HEK293 (cell line): Measurements from ENCODE around the gene ARMC2.

Experiments used
- CTCF ChIA-PET: fragments of 350-600 bp; formaldehyde crosslinking; extraction: SDS; loops from one replicate; lab custom pipeline; 2021; ENCODE audit warnings: antibody characterized with exemption; lab: Yijun Ruan, JAX
- POLR2A ChIA-PET: fragments of 300-600 bp; formaldehyde crosslinking; extraction: SDS; loops from one replicate; lab custom pipeline; 2020; ENCODE audit warnings: antibody characterized with exemption, inconsistent platforms; lab: Yijun Ruan, JAX
- H3K27ac ChIP-seq: fragments of 200-500 bp; sonication (Bioruptor generic); 2 replicates; pipeline ENCODE4 v1.5.1; 2014; ENCODE audit warnings: low read depth, low read length, control low read depth, inconsistent platforms; ENCODE audit errors: extremely low read depth
- H3K36me3 ChIP-seq, 2 experiments: fragments of 200-500 bp in 1 of 2; sonication (Bioruptor generic) in 1 of 2; 1 replicate in 1 of 2; 2 replicates in 1 of 2; pipeline ENCODE4 v1.5.1; 2014 to 2017; ENCODE audit warnings: inconsistent platforms in 2 of 2, low read length in 2 of 2; ENCODE audit not compliant: control insufficient read depth in 2 of 2, insufficient read depth in 1 of 2
- H3K4me1 ChIP-seq: fragments of 200-500 bp; sonication (Bioruptor generic); 2 replicates; pipeline ENCODE4 v1.5.1; 2014; ENCODE audit warnings: mild to moderate bottlenecking, low read length, inconsistent platforms; ENCODE audit not compliant: control insufficient read depth, insufficient read depth
- H3K4me3 ChIP-seq: 2 replicates; pipeline ENCODE4 v1.5.1; 2011; ENCODE audit warnings: low read depth, mild to moderate bottlenecking, control low read depth, low read length, moderate library complexity
- H3K9me3 ChIP-seq: fragments of 200-500 bp; sonication (Bioruptor generic); 2 replicates; pipeline ENCODE4 v1.5.1; 2014; ENCODE audit warnings: low read depth, low read length, inconsistent platforms; ENCODE audit not compliant: control insufficient read depth, insufficient read depth
- INSM2 ChIP-seq: fragments of 450-650 bp; formaldehyde crosslinking; IDR thresholded peaks from 2 replicates; pipeline ENCODE4 v1.5.1; 2016; ENCODE audit warnings: missing biosample characterization, missing genetic modification characterization
- OSR2 ChIP-seq: fragments of 450-650 bp; formaldehyde crosslinking; IDR thresholded peaks from 2 replicates; pipeline ENCODE4 v1.5.1; 2016; ENCODE audit warnings: missing biosample characterization, missing genetic modification characterization
- PBX3 ChIP-seq: sonication (generic); formaldehyde crosslinking; IDR thresholded peaks from 2 replicates; pipeline ENCODE4 v1.8.1; 2022; ENCODE audit warnings: mild to moderate bottlenecking, moderate library complexity, missing genetic modification reagents
- PRDM2 ChIP-seq: fragments of 450-650 bp; formaldehyde crosslinking; IDR thresholded peaks from 2 replicates; pipeline ENCODE4 v1.5.1; 2016; ENCODE audit warnings: missing biosample characterization, missing genetic modification characterization, borderline replicate concordance
- PRDM6 ChIP-seq: fragments of 450-650 bp; formaldehyde crosslinking; IDR thresholded peaks from 2 replicates; pipeline ENCODE4 v1.5.1; 2017; ENCODE audit warnings: missing biosample characterization, missing genetic modification characterization
- TCF7L2 ChIP-seq: IDR thresholded peaks from 2 replicates; pipeline ENCODE4 v1.6.1; 2011; ENCODE audit warnings: low read depth, mild to moderate bottlenecking, inconsistent platforms, low read length, moderate library complexity, borderline replicate concordance
- TRIM28 ChIP-seq: IDR thresholded peaks from 2 replicates; pipeline ENCODE4 v1.6.1; 2011; ENCODE audit warnings: low read length, control low read depth, borderline replicate concordance
- ZBTB17 ChIP-seq: fragments of 450-650 bp; formaldehyde crosslinking; IDR thresholded peaks from 2 replicates; pipeline ENCODE4 v1.5.1; 2016; ENCODE audit warnings: missing biosample characterization, missing genetic modification characterization
- ZBTB48 ChIP-seq: fragments of 450-650 bp; formaldehyde crosslinking; IDR thresholded peaks from 2 replicates; pipeline ENCODE4 v1.5.1; 2016; ENCODE audit warnings: missing biosample characterization, missing genetic modification characterization
- ZIC2 ChIP-seq: fragments of 450-650 bp; formaldehyde crosslinking; IDR thresholded peaks from 2 replicates; pipeline ENCODE4 v1.5.1; 2016; ENCODE audit warnings: missing biosample characterization, missing genetic modification characterization
- ZNF18 ChIP-seq: fragments of 450-650 bp; formaldehyde crosslinking; IDR thresholded peaks from 2 replicates; pipeline ENCODE4 v1.5.1; 2016; ENCODE audit warnings: missing biosample characterization, missing genetic modification characterization
- ZNF248 ChIP-seq: fragments of 450-650 bp; formaldehyde crosslinking; IDR thresholded peaks from 2 replicates; pipeline ENCODE4 v1.5.1; 2017; ENCODE audit warnings: missing biosample characterization, missing genetic modification characterization
- ZNF449 ChIP-seq: fragments of 450-650 bp; formaldehyde crosslinking; IDR thresholded peaks from 2 replicates; pipeline ENCODE4 v1.5.1; 2017; ENCODE audit warnings: missing biosample characterization, mild to moderate bottlenecking, missing genetic modification characterization, moderate library complexity
- ZNF548 ChIP-seq: fragments of 450-650 bp; formaldehyde crosslinking; IDR thresholded peaks from 2 replicates; pipeline ENCODE4 v1.5.1; 2016; ENCODE audit warnings: missing biosample characterization, missing genetic modification characterization
- ZNF555 ChIP-seq: fragments of 450-650 bp; formaldehyde crosslinking; conservative IDR thresholded peaks from 2 replicates; pipeline ENCODE4 v1.5.1; 2017; ENCODE audit warnings: missing biosample characterization, mild to moderate bottlenecking, missing genetic modification characterization, inconsistent platforms
- ZNF558 ChIP-seq: fragments of 450-650 bp; formaldehyde crosslinking; IDR thresholded peaks from 2 replicates; pipeline ENCODE4 v1.5.1; 2016; ENCODE audit warnings: missing biosample characterization, missing genetic modification characterization
- ZNF791 ChIP-seq: fragments of 450-650 bp; formaldehyde crosslinking; IDR thresholded peaks from 2 replicates; pipeline ENCODE4 v1.5.1; 2016; ENCODE audit warnings: missing biosample characterization, missing genetic modification characterization

Gene ARMC2

GRCh38 chr6:108941859-108942258 lies 93.6 kb downstream of the ARMC2 start (continued):
- TF ChIP-seq PBX3 (CRISPR knock-in tag) (no peak), ZNF558 (tag by site-specific recombination) (no peak), TRIM28 (no peak)

GRCh38 chr6:108942556-108943492 lies 94.6 kb downstream of the ARMC2 start:
- TF ChIP-seq ZNF548 (no peak), ZNF248 (tag by site-specific recombination) (no peak), ZNF791 (tag by site-specific recombination) (no peak), OSR2 (tag by site-specific recombination) (peak; percentile 42), ZBTB17 (tag by site-specific recombination) (0 out of 2 replicates have a peak, but pooled peaks have one; percentile 38)
- ChIA-PET POLR2A (no interaction called here), CTCF (interaction anchor here (0.8 kb wide), 1 partner anchor 28 kb away, joined by 4 read pairs; no protein-coding TSS in a partner anchor)
- Histone ChIP-seq H3K9me3 (no peaks in the 10 kb centered on the region), H3K27ac (no peak overlapping the region), H3K36me3 (no peaks in the 10 kb centered on the region), H3K4me3 (no peak overlapping the region), H3K4me1 (peaks cover 10% of the 10 kb centered on the region)

GRCh38 chr6:108944071-108944470 lies 95.8 kb downstream of the ARMC2 start:
- Histone ChIP-seq H3K9me3 (no peaks in the 10 kb centered on the region), H3K36me3 (no peaks in the 10 kb centered on the region), H3K27ac (no peak overlapping the region), H3K4me3 (no peak overlapping the region), H3K4me1 (peaks cover 16% of the 10 kb centered on the region)
- POLR2A ChIA-PET = no interaction called here
- no peak for TF ChIP-seq PRDM2 (tag by site-specific recombination)
- TF ChIP-seq TCF7L2 = no peak
- TF ChIP-seq ZBTB48 (tag by site-specific recombination) = no peak
- TF ChIP-seq ZNF18 (tag by site-specific recombination) = no peak
- no peak for TF ChIP-seq PRDM6 (tag by site-specific recombination)
- peak; percentile 87 for TF ChIP-seq ZNF449 (tag by site-specific recombination)
- peak; percentile 81 for TF ChIP-seq ZIC2 (tag by site-specific recombination)
- no peak for TF ChIP-seq ZNF555 (tag by site-specific recombination)
- TF ChIP-seq INSM2 = no peak
- CTCF ChIA-PET = interaction anchor here (0.6 kb wide), 2 partner anchors 26 to 30 kb away, joined by 3 to 5 read pairs; no protein-coding TSS in a partner anchor
